ENCODE data around the gene MTERF2.

MTERF2 gene

GRCh38 chr12:106987846-106988245 is 900 bp upstream of the MTERF2 start:
- no peak for DNase-seq

GRCh38 chr12:106986135-106986534 is 811 bp downstream of the MTERF2 start:
- no peak for DNase-seq

GRCh38 chr12:106985479-106985878 is 1.5 kb downstream of the MTERF2 start:
- no peak for DNase-seq

GRCh38 chr12:106984588-106985137 is 2.3 kb downstream of the MTERF2 start:
- no peak for DNase-seq

- no peak for DNase-seq
Observed at GRCh38 chr12:106982229-106982628, 4.7 kb downstream of the MTERF2 start.

- DNase-seq: no peak
Observed at GRCh38 chr12:106981788-106982187, 5.2 kb downstream of the MTERF2 start.

- DNase-seq: no peak
Observed at GRCh38 chr12:106980944-106981343, 6.0 kb downstream of the MTERF2 start.

- DNase-seq: no peak
Observed at GRCh38 chr12:106978035-106978800, 8.7 kb downstream of the MTERF2 start.

GRCh38 chr12:106976668-106977067 is 10.3 kb downstream of the MTERF2 start:
- DNase-seq: no peak

GRCh38 chr12:106975993-106976658 is 10.8 kb downstream of the MTERF2 start:
- DNase-seq: no peak

GRCh38 chr12:106975098-106975497 is 11.8 kb downstream of the MTERF2 start:
- no peak for DNase-seq

- no peak for DNase-seq
Observed at GRCh38 chr12:106974511-106974910, 12.4 kb downstream of the MTERF2 start.

- DNase-seq: no peak
Observed at GRCh38 chr12:106973545-106973944, 13.4 kb downstream of the MTERF2 start.

- no peak for DNase-seq
Observed at GRCh38 chr12:106971065-106971464, 15.9 kb downstream of the MTERF2 start.

GRCh38 chr12:106964526-106964925 is 22.4 kb downstream of the MTERF2 start:
- no peak for DNase-seq

- DNase-seq: no peak
Observed at GRCh38 chr12:106962286-106962685, 24.7 kb downstream of the MTERF2 start.

GRCh38 chr12:106960443-106960842 is 26.5 kb downstream of the MTERF2 start:
- no peak for DNase-seq

GRCh38 chr12:106957583-106957982 is 29.4 kb downstream of the MTERF2 start:
- DNase-seq: no peak

- DNase-seq: peak; percentile 43
Observed at GRCh38 chr12:106956048-106956578, 30.8 kb downstream of the MTERF2 start.

GRCh38 chr12:106955377-106956047 is 31.4 kb downstream of the MTERF2 start, which contains the start of gene TMEM263:
Gene TMEM263, plus strand, starts transcription at chr12:106955907. Its CDS starts 11,210 bp downstream, at chr12:106967117.
- peak; percentile 81 for DNase-seq

- peak; percentile 9 for DNase-seq
Observed at GRCh38 chr12:106954462-106955376, 32.2 kb downstream of the MTERF2 start.

Measured in effector CD4-positive, alpha-beta T cell (primary cell).